ENCODE results near the gene PRKCZ.
A peak's percentile ranks its signal among the peaks of the same experiment; 100 is the strongest.
"Not testable (repeated sequence)": the region's sequence is repeated elsewhere in the genome, so short reads cannot be mapped to it uniquely, and the experiment has no call there.

The PRKCZ gene

DNA sequence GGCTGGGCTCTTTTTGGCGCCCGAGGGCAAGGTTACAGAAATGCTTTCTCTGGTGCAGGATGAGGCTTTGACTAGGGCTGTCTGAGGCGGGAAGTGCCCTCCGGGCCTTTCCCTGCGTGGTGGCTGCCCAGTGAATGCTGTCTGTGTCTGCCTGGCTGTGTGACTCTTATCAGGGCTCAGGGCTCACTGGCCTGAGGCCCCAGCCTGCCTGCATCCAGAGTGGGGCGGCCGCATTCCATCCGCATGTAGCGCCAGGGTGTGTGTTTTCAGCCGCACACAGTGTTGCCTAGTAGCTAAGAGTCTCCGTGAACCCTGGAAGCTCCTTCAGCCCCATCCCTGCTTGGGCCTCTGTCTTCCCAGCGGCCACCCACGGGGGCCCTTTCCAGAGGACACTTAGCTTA is 85.2 kb downstream of the PRKCZ start:
- no peak for DNase-seq (ENCODE audit: low spot score)

DNA sequence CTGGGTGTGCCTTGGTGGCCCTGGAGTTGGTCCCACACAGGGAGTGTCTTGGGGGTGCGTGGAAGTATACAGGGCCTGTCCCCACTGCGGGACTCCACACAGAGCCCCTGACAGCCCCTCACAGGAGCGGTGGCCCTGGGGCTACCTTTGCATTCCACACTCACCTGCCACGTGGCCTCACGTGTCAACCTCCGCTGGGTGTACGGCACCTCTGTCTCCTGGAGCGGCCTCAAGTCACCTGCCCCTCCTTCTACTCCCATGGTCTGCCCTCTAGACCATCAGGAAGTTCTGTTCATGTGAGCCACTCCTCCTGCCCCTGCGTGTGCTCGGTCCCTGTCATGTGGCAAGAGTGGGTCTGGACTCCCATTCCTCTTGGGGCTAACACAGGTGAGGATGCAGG is 85.7 kb downstream of the PRKCZ start:
- DNase-seq (ENCODE audit: low spot score), result no peak

DNA sequence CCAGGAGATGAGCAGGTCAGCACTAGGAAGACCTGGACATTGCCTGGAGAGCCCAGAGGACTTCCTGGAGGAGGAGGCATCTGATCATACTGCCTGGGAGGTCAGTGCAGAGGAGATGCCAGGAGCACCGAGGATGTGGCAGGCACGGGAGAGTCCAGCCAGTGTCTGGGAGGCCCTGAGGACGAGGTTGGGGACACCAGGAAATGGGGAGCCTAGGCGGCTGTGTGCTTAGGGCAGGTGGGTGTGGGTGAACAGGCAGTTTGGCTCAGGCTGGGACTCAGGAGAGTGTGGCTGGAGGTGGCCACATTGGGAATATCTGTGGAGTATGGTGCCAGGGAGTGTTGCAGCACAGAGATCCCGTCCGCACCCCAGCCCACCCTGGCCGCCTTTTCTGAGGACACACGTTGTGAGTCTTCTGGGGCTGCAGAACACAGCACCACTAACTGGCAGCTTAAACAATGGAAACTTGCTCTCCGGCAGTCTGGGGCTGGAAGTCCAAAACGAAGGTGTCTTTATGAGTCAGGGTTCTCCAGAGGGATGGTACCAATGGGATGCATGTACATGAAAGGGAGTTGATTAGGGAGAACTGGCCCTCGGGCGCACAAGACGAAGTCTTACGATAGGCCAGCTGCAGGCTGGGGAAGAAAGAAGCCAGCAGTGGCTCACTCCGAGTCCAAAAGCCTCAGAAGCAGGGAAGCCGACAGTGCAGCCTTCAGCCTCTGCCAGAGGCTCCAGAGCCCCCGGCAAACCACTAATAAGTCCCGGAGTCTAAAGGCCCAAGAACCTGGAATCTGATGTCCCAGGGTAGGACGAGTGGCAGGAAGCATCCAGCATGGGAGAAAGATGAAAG is 86.4 kb downstream of the PRKCZ start:
- DNase-seq (ENCODE audit: low spot score), result no peak

DNA sequence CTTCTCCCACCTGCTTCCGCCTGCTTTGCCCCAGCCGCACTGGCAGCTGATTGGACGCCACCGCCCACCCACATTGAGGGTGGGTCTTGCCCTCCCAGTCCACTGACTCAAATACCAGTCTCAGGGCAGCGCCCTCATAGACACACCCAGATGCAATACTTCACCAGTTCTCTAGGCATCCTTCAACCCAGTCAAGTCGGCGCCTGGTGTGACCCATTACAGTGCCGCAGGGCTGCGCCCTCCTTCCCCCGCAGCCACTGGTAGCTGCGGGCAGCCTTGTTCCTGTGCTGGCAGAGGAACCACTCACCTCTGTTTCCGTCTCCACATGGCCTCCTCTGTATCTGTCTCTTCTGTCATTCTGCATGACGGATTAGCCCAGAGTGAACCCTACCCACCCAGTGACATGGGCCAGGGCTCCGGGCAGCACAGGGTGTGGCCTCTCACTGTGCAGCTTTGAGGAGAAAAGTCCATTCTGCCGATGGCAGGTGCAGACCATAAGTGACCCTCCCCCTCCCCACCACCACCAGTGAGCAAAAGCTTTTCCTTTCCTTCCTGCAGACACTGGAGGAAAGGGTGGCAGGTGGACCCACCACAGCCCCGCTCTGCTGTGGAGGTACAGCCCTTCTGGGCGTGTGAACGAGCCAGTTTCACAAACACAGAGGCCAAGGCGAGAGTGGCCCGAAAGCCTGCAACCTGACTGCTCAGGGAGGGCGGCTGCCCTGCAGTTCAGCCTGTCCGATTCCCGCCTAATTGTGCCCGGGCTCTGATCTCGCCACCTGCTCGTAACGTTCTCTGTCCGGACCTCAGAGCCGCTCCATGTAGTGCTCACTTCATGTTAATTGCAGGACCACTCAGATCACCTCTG is 87.3 kb downstream of the PRKCZ start:
- DNase-seq (ENCODE audit: low spot score), result no peak

DNA sequence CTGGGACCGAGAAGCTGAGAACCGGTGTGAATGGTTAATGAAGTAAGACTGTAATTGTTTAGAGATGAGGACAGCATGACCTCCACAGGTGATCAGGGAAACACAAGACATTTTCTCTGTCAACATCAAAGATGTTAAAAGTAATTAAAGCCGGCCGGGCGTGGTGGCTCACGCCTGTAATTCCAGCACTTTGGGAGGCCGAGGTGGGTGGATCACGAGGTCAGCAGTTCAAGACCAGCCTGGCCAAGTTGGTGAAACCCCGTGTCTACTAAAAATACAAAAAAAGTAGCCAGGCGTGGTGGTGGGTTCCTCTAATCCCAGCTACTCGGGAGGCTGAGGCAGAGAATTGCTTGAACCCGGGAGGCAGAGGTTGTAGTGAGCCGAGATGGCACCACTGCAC is 88.9 kb downstream of the PRKCZ start:
- DNase-seq (ENCODE audit: low spot score), result not testable (repeated sequence)

DNA sequence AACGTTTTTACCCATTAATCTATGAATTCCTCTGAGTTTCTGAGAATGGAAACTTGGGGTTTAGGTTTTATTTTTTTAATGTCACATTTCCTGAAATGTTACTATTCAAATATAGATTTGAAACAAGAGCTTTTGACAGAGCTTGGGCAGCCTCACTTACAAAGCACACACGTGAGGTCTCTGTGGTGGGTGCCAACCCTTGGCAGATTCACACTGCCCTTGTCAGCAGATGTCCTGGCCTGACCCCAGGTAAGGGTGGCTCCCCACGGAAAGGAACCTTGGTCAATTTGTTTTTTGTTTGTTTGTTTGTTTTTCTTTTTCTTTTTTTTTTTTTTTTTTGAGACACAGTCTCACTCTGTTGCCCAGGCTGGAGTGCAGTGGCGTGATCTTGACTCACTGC is 90.8 kb downstream of the PRKCZ start:
- DNase-seq (ENCODE audit: low spot score), result no peak

DNA sequence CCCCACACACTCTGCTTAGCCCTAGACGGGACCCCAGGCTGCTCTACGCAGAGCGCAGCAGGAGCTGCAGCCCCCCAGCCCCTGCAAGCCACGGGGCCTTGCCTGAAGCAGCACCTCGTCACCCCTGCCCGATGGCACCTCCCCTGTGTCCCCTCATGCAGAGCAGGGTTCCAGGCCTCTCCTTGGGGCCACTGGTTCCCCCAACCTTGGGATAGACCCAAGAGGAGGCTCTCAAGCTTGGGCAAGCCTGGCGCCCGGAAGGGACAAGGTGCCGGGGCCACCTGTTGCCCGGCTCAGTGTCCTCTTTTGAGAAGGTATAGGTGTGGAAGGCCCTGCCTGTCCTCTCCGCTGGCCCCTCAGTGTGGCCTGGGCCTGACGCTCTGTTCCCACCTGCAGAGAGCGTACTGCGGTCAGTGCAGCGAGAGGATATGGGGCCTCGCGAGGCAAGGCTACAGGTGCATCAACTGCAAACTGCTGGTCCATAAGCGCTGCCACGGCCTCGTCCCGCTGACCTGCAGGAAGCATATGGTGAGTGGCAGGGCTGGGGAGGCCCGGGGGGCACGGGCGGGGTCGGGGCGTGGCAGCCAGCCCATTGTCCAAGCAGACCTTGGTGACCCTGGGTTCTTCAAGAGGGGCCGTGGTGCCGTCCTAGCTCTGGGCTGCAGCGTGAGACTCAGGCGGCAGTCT is 93.7 kb downstream of the PRKCZ start:
- no peak for DNase-seq (ENCODE audit: low spot score)

DNA sequence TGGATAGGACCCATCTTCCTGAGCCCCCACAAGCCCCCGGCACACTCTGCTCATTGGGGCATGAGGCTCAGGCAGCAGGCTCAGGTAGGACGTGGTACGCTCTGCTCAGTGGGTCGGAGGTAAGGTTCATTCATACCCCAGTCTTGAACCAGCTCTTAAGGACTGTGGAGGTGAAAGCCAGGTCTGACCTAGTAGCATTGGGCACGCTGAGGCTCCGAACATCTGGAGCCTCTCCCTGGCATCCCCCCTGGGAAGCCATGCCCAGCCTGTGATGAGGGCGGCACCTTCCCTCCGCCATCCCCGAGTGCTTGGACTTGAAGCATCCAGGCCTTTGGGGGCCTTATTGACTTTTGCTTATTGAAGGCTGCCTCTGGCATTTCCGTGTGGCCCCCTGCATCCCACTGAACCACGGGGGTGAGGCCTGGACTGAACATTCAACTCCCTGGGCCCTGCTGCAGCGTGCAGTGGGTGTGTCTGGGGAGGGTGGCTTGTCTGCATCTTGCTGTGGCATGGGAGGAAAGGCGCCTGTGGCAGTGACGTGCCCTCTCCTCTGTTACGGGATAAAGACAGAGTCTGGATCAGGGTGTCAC is 94.4 kb downstream of the PRKCZ start:
- DNase-seq (ENCODE audit: low spot score), result no peak

DNA sequence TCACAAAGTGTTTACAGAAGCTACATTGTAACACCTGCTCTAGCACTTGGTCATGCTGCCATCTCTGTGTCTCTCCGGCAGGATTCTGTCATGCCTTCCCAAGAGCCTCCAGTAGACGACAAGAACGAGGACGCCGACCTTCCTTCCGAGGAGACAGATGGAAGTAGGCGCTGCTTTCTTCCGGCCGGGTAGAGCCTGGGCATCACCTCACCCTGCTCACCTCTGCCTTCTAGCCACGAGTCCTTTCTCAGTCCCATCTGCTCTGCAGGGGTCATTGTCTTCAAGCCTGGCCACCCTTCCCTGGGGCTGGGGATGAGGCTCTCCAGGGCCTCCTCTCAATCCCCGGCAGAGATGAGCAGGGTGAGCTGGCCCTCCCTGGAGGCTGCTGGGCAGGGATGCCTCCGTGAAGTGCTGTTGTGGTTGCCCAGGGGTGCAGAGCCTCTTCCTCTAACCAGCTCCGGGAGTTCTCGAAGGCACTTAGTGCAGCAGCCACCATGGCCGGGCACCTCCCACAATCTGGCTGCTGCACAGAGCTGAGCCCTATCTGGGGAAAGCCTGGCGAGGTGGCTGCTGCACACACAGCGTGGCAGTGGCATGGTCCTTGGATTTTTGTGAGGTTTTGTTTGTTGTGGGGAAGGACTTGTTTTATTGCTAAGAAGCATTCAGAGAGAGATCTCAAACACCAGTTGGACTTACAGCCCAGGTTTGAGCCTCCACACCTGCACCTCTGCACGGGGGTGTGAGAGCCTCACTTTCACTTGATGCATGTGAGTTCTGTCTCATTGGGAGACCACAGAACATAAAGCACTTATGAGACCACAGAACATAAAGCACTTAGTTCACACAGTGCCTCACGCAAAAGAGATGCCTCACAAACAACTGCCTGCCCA is 96.0 kb downstream of the PRKCZ start:
- no peak for DNase-seq (ENCODE audit: low spot score)

DNA sequence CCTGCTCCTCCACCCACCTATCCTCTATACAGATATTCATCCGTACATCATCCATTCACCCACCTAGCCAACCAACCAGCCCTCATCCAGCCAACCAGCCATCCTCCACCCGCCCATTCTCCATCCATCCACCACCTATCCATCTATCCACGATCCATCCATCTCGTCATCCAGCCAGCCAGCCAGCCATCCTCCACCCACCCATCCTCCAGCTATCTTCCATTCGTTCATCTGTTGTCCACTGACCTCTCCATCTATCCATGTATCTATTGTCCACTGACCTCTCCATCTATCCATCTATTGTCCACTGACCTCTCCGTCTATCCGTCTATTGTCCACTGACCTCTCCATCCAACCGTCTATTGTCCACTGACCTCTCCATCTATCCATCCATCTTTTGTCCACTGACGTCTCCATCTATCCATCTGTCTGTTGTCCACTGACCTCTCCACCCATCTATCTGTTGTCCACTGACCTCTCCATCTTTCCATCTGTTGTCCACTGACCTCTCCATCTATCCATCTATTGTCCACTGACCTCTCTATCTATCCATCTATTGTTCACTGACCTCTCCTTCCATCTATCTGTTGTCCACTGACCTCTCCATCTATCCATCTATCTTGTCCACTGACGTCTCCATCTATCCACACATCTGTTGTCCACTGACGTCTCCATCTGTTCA is 96.8 kb downstream of the PRKCZ start:
- DNase-seq (ENCODE audit: low spot score), result no peak

DNA sequence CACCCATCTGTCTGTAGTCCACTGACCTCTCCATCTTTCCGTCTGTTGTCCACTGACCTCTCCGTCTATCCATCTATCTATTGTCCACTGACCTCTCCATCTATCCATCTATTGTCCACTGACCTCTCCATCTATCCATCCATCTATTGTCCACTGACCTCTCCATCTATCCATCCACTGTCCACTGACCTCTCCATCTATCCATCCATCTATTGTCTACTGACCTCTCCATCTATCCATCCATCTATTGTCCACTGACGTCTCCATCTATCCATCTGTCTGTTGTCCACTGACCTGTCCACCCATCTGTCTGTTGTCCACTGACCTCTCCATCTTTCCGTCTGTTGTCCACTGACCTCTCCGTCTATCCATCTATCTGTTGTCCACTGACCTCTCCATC is 97.7 kb downstream of the PRKCZ start:
- not testable (repeated sequence) for DNase-seq (ENCODE audit: low spot score)

DNA sequence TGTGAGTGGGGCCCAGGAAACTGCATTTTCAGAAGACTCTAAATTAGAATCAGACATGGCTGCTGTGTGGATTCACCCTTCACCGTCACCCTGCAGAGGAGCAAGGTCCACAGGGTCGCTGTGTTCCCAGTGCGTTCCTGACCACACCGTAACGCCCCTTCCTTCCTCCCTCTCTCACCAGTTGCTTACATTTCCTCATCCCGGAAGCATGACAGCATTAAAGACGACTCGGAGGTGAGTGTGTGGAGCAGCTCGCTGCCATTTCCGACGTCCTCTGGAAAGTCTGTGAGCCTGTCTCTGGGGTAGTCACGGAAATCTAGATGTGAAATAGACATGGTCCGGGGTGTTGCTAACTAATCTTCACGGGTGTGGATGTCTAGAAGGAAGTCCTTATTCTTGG is 98.5 kb downstream of the PRKCZ start:
- peak; percentile 73 for DNase-seq (ENCODE audit: low spot score)

DNA sequence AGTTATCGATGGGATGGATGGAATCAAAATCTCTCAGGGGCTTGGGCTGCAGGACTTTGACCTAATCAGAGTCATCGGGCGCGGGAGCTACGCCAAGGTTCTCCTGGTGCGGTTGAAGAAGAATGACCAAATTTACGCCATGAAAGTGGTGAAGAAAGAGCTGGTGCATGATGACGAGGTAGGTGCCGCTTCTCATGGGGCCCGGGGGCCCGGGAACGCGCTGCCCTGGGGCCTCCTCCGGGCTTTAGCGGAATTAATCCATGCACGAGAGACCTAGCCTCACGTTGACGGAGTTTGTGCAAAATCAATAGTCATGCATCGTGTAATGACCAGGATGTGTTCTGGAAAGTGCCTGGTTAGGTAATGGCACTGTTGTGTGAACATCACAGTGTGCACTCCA is 100.6 kb downstream of the PRKCZ start:
- DNase-seq (ENCODE audit: low spot score), result no peak

DNA sequence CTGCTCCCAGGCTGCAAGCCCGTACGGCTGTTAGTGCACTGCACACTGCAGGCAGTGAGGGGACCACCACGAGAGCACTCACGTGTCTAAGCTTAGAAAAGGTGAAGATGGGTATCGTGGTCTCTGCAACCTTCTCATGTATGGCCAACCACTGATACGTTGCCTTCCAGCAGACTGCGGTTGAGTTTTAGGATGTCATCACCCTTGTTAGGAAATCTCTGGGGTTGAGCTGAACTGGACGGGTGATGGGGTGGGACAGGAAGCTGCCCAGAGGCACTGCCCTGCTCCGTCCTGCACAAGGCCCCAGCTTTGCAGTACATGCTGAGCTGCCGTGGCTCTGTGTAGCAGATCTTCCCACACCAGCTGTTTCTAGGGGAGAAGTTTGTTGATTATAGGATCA is 101.0 kb downstream of the PRKCZ start:
- DNase-seq (ENCODE audit: low spot score), result no peak

DNA sequence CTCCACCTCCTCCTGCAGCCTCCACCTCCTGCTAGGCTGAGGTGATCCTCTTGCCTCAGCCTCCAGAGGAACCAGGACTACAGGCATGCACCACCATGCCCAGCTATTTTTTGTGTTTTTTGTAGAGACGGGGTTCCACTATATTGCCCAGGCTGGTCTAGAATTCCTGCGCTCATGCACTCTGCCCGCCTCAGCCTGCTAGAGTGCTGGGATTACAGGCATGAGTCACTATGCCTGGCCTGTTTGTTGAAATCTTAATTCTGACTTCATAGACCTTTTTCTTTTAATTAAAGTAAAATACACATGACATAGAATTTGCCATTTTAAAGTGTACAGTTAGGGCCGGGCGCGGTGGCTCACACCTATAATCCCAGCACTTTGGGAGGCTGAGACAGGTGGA is 101.7 kb downstream of the PRKCZ start:
- DNase-seq (ENCODE audit: low spot score), result no peak

DNA sequence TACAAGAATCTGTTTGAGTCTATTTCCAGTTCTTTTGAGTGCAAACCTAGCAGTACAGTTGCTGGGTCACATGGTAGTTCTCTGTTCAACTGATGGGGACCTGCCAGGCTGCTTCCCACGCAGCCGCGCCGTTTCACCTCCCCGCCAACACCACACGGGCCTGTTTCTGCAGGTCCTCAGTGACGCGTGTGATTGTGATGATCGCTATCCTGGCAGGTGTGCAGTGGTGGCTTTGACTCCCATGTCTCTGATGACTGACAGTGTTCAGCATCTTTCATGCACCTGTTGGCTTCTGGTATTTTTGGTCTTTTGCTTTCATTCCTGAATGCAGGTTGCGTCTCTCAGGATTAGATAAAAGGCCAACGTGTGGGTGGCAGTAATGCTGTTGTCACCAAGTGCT is 102.7 kb downstream of the PRKCZ start:
- no peak for DNase-seq (ENCODE audit: low spot score)

DNA sequence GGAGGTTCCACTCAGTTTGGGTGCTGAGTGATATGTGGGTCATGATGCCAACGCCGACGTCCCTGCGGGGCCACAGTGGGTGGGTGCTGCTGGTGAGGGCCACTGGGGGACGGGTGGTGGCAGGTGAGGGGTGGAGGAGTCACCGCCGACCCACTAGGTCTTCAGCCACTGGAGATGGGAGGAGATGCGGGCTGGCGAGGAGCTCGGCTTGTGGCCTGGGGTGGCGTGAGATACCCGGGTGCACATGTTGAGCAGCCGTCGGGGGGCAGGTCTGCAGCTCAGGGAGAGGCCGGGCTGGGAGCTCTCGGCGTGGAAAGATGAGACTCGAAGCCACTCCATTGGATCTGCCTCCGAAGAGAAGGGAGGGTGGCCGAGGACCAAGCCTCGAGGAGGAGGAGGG is 103.8 kb downstream of the PRKCZ start:
- DNase-seq (ENCODE audit: low spot score), result no peak

DNA sequence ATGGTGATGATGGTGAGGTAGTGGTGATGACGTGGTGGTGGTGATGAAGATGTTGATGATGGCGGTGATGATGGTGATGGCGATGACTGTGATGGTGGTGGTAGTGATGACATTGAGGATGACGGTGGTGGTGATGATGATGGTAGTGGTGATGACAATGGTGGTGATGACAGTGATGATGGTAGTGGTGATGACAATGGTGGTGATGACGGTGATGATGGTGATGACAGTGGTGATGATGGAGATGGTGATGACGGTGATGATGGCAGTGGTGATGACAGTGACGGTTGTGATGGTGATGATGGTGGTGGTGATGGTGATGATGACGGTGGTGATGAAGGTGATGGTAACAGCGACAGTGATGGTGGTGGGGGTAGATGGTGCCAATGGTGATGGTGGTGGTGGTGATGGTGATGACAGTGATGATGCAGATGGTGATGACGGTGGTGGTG is 105.0 kb downstream of the PRKCZ start:
- no peak for DNase-seq (ENCODE audit: low spot score)

DNA sequence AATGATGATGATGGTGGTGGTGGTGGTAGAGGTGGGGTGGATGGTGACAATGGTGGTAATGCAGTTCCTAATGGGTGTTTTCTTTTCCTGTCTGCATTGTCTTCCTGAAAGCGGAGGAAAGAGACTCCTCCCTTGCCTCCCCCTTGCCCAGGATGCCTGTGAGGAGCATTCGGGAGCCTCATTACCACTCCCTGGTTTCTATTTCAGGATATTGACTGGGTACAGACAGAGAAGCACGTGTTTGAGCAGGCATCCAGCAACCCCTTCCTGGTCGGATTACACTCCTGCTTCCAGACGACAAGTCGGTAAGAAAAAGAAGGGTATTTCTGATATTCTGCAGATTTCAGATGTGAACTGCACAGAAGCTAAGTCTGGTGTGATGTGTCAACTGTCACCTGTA is 105.6 kb downstream of the PRKCZ start:
- DNase-seq (ENCODE audit: low spot score), result no peak

DNA sequence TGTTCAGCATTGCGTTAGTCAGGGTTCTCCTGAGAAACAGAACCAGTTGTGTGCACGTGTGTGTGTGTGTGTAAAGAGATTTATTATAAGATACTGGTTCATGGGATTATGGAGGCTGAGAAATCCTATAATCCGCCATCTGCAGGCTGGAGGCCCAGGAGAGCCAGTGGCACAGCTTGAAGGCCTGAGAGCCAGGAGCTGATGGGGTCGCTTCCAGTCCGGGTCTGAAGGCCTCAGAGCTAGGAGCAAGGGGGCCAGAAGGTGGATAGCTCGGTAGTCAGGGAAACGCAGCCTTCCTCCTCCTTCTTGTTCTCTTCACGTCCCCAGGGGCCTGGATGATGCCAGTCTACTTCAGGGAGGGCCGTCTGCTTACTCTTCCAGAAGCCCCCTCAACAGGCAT is 106.7 kb downstream of the PRKCZ start:
- DNase-seq (ENCODE audit: low spot score), result no peak

DNA sequence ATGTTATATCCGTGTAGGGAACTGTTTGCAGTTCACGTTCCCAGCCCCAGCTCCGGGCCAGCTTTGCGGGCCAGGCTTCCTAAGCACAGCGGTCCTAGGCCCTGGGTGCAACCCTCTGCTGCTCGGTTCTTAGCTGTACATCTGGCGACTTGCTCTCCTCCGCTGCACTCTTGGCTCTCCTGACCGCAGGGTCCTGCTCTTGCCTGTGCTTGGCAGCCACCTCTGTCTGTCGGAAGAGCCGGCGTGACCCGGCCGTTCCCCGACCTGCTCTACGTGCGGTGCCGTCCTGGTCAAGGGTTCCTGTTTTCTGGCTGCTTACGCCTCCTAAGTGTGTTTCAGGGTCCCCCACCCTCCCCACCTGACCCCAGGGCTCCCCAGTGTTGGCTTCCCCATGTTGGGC is 107.6 kb downstream of the PRKCZ start:
- DNase-seq (ENCODE audit: low spot score), result no peak

All from CD4-positive, alpha-beta T cell treated with Interleukin-6 at 100 ng/mL for 8 hours (primary cell).